Measurements from ENCODE around the gene AP3B1.

The AP3B1 gene

DNA sequence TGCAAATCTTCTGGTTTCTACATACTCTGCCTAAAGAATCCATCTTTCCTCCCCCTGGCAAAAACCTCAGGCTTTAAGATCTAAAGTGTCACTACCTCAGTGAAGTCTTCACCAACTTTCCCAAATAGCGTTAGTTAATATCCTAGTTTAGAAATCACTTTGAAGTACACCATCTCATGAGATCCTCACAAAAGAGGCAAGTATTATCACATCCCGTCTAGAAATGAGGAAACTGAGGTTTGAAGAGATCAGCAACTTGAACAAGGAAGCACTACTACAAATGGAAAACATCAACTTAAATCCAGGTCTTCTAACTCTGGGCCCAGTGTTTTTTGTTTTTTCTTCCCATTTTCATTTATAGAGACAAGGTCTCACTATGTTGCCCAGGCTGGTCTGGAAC lies 4.6 kb downstream of the AP3B1 start:
- DNase-seq, result no peak

DNA sequence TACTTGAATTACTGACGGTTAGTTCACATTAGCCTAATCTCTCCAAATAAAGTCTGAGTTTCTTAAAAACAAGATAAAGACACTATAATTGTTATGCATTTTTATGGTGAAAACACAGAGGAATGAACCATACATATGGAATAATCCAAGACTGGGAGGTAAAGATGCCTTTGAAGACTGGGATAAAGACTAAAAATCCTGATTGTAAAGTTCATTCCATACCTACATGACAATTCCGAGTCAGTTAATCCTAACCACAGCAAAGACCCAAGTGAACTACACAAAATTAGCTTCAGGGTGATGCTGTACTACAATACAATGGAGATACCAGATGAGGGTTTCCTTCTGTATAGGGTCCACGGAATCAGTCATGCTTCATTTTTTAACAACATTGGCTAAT lies 6.3 kb downstream of the AP3B1 start:
- no peak for DNase-seq

DNA sequence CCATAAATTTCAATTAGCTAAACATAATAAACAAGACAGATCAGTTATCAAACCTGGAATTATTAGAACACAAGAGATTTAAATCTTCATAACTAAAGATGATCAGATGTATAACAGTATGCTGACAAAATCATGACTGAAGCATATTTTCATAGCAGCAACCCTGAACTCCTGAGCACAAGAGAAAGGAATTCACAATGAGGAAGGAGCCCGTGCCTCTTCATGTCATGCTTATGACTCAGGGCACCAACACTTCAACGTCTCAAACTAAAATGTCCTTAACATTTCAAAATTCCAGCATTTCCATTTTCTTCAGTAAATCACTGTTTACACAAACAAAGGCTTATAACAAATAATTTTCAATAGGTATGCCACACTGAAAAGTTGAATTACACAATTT lies 6.7 kb downstream of the AP3B1 start:
- DNase-seq, result no peak

DNA sequence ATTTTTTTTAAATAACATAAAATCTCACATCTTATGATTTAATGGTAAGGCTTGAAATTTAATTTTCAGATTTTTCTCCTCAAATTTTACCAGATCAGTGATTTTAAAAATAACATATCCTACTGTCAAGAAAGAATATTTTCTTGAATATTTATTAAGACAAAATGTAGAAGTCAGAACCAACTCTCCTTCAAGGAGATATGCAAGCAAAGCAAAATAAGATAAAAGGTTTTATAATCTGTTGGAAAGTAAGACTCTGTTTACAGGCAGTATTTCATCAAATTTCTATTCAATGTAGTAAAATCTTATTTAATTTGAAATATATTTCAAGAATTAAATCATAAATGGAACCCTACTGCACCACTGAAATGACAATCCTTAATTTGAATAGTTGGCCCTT lies 7.3 kb downstream of the AP3B1 start:
- DNase-seq, result no peak

DNA sequence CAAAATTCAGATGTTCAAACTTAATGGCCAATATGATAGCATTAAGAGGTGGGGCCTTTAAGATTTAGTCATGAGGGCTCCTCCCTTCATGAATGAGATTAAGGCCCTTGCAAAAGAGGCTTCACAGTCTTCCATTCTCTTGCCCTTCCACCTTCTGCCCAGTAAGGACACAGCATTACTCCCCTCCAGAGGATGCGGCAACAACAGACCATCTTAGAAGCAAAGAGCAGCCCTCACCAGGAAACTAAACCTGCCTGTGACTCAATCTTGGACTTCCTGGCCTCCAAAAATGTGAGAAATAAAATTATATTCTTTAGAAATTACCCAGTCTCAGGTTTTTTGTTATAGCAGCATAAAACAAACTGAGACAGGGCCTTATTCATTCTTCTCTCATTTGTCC lies 8.2 kb downstream of the AP3B1 start:
- peak; percentile 63 for DNase-seq

DNA sequence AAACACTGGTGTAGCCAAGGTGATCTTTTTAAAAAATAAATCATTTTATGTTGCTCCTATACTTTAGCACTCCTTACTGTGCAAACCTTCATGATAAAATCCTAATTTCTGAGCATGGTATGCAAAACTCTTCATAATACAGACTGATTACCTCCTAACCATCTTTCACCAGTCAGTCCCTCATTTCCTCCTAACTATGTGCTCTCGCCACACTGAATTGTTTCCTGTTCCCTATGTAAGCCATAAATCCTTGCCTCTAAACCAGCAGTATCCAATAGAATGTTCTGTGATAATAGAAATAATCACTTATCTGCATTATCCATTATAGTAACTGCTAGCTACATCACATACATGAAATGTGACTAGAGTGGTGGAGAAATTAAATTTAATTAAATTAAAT lies 10.7 kb downstream of the AP3B1 start:
- DNase-seq, result no peak

DNA sequence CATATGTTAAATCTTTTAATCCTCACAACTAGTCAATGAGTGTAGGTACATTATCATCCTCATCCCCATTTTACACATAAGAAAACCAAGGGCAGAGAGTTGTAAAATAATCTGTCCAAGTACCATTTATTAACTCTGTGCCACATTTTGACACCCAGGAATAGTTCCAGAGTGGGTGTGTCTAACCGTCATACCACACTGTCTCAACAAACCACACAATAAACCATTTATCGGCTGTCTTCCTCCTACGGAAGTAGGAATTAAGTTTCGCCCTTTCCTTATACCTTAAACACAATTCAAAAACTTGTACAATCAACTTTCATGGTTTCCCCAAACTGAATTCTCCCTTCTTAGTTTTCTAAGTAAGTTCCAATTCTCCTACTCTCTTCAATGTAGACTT lies 11.4 kb downstream of the AP3B1 start:
- DNase-seq, result no peak

DNA sequence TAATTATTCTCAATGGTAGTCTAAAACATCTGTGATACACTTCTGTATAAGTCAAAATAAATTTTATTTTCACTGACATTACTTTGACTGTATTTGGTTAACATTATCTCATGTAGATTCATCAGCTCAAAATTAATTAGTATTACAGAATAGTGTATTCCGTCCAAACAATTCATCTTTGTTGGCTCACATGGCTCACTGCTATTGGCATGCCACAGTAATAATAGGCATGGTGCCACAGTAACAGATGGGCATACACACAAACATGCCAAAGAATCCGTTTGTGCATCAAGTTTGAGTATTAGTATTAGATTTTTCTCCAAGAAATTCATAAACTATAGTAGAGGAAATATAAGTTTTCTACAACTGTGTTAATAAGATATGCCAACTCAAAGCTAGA lies 14.2 kb downstream of the AP3B1 start:
- DNase-seq, result no peak

DNA sequence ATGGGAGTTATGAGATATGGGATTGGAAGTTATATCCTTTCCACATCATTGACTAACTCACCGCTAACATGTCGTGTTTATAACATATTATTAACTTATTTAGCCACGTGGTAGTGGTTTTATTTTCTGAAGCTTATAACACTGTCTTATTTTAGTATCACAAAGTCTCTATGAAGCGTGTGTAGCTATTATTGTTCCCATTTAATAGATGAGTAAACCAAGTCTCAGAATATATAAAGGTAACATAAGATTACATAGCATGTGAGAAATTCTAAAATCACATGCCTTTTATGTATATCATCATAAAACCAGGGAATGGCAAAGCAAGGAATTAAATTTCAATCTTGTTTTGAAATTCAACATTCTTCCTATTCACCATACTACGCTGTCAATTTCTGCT lies 15.3 kb downstream of the AP3B1 start:
- no peak for DNase-seq

DNA sequence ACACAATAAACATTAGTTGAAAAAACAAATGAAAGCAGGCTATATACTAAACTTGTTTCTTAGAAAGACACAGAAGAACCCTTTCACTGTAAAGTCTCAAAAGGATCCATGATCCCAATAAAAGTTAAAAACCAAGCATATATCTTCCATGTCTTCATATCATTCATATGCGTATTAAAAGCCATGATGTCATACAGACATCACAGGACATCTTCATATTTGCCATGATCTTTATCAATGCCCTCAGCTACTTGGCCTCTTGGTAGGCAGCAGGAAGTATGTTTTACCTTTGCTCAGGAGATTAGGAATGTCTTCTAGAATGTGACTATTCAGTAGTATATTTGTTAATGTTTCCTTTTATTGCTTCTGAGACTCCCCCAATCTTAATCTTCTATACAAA lies 16.8 kb downstream of the AP3B1 start:
- DNase-seq, result no peak

DNA sequence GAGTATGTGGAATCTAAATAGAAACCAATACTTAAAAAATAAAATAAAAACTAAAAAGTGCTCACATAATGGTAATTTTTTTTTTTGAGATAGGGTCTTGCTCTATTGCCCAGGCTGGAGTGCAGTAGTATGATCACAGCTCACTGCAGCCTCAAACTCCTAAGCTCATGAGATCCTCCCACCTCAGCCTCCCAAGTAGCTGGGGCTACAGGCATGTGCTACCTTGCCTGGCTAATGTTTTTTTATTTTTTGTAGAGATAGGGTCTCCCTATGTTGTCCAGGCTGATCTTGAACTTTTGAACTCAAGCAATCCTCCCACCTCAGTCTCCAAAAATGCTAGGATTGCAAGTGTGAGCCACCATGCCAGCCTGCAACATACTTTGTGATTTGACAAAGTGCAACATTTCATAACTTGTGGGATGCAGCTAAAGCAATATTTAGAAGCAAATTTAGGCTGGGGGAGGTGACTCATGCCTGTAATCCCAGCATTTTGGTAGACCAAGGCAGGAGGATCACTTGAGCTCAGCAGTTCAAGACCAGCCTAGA lies 18.4 kb downstream of the AP3B1 start:
- no peak for DNase-seq

DNA sequence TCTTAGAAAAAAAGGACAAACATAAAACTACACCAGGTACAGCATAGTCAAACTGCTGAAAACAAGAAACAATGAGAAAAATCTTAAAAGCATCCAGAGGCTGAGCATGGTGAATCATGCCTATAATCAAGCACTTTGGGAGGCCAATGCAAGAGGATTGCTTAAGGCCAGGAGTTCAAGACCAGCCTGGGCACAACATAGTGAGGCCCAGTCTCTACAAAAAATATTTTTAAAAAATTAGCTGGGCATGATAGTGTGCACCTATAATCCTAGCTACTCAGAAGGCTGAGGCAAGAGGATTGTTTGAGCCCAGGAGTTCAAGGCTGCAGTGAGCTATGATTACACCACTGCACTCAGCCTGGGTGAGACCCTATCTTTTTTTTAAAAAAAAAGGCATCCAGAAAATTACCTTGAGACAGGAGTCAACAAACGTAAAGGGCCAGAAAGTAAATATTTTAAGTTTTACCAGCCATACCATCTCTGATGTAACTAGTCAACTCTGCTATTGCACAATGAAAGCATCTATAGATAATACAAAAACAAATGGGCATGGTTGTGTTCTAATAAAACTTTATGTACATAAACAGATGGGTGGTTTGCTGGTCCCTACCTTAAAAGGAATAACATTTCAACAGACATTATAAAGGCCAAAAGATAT lies 19.8 kb downstream of the AP3B1 start:
- no peak for DNase-seq

DNA sequence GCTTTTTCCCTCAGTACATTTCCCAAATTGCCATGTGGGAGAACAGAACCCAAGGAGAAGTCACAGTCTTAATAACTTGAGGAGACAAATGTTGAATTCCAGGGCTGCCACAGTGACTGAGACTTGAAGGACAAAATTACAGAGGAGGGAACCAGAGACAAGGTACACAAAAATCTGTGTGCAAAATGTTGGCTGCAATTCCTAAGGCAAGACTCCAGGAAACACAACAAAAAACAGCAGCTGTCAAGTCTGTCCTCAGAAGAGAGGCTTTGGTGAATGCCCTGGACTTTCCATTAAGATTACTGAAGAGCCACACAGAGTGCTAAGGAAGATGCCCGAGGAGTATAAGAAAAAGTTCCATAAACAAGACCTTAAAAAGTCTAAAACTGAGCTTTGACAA lies 21.1 kb downstream of the AP3B1 start:
- no peak for DNase-seq

DNA sequence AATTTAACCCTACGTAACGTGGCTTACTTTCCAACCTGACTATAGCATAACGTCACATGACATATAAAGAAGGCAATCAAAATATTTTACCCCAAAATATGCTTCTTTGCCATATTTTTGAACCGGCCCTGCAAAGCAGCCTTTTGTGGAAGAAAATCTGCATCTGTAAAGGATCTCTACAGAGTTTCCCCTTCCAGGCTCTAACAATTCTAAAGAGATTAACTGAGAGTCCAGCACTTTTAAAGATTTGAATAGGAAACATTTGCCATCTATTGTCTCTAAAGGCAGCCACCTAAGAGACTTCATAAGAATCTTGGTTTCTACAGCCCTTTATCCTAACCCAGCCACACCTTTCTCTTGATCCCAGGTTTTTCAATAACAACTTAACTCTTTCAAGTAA lies 22.7 kb downstream of the AP3B1 start:
- DNase-seq, result no peak

DNA sequence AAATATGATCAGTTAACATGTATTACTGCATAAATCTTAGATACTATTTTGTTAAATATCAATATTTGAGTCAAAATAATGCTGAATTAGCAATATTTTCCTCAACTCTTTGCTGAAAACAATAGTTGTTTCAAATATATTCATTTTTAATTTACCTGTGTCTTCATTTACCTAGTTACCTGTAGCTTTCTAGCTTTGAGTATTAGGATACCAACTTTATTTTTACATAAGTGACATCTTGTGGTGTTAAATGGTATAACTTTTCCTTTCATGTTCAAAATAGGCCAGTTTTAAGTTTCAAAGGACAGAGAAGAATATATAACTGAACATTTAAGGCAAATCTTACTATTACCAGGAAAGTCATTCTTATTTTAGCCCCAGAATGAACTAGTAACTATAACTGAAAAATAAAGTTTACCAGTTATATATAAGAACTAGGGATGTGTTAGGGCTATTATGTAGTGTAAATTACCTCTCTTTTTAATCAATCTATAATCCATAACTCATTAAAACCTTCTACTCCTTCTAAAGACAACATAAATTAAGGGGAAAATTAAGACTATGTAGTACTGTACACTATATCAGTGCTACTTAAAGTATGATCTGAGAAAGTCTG lies 25.3 kb downstream of the AP3B1 start:
- DNase-seq, result peak; percentile 7

DNA sequence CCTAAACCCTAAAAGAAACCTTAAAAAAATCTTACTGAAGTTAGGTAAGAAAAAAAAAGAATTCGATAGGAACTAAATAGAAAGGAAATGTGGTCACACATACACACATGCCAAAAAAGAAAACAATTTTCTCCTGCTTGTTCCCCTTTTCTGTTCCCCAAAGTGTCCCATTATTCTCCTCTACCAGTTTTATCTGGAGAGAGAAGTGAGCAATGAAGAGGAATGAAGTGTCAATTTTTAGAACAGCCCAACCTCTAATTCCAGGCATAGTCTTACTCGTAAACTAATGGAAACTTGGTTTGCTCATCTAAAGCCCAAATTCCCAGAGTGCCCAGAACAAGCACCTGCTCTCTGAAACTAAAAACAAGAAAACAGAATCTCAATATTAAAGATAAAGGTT lies 26.1 kb downstream of the AP3B1 start:
- DNase-seq, result no peak

DNA sequence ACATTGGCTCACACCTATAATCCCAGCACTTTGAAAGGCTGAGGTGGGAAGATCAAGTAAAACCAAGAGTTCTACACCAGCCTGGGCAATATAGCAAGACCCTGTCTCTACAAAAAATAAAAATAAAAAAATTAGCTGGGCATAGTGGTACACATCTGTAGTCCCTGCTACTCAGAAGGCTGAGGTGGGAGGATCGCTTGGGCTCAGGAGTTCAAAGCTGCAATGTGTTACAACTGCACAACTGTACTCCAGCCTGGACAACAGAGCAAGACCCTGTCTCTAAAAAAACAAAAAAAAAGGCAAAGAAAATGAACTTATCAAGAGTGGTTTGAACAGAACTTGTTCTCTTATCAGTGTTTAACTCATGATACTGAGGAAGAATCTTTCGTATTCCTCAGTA lies 29.3 kb downstream of the AP3B1 start:
- DNase-seq, result no peak

DNA sequence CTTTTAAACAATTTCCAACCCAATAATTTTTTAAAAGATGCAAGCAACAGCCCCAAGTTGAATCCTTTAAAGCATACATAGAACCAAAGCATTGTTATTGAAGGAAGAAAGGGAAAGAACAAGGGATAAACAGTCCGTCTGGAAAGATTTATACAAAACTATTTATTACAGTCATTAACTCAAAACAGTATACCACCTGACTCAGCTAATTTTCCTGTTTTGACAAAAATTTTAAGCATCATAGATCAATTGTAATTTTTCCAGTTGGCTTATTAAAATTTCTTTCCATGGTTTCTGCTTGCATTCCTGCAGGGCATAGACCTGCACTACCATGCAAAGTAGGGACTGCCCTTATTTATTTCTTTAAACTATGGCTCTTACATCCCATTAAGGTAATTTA lies 29.9 kb downstream of the AP3B1 start:
- no peak for DNase-seq

DNA sequence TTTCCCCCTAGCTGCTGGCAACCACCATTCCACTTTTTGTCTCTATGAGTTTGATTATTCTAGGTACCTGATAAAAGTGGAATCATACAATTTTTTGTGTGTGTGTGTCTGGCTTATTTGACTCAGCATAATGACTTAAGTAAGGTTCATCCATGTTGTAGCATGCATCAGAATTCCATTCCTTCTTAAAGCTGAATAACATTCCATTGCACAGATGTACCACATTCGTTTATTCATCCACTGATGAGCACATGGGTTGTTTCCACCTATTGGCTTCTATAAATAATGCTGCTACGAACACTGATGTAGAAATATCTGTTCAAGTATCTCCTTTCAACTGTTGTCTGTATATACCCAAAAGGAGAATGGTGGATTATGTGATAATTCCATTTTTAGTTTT lies 33.7 kb downstream of the AP3B1 start:
- no peak for DNase-seq

DNA sequence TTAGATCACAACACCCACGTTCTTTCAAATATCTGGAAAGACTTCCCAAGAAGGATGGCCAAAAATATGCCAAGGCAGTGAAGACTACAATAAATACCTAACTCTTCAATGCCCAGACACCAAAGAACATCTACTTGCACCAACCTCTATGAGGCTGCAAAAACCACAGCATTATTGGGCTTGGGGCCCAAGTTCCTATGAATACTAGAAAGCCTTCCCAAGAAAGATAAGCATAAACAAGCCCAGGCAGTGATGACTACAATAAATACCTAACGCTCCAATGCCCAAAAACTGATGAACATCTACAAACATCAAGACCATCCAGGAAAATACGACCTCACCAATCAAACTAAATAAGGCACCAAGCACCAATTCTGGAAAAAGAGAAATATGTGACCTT lies 41.3 kb downstream of the AP3B1 start:
- DNase-seq, result no peak

DNA sequence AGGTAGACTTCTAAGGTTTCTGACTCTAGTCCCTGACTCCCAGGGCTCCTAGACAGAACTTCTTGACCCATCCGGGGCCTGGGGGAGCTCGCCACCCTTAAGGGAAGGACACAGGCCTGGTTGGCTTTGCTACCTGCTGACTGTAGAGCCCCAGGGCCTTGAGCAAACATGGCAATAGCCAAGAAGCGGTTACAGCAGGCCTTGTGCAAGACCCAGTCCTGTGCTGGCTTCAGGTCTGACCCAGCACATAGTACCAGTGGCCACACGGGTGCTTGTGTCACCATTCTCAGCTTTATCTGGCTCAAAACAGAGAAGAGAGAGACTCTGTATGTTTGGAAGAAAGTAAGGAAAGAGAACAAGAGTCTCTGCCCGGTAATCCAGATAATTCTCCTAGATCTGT lies 41.8 kb downstream of the AP3B1 start:
- DNase-seq, result no peak

DNA sequence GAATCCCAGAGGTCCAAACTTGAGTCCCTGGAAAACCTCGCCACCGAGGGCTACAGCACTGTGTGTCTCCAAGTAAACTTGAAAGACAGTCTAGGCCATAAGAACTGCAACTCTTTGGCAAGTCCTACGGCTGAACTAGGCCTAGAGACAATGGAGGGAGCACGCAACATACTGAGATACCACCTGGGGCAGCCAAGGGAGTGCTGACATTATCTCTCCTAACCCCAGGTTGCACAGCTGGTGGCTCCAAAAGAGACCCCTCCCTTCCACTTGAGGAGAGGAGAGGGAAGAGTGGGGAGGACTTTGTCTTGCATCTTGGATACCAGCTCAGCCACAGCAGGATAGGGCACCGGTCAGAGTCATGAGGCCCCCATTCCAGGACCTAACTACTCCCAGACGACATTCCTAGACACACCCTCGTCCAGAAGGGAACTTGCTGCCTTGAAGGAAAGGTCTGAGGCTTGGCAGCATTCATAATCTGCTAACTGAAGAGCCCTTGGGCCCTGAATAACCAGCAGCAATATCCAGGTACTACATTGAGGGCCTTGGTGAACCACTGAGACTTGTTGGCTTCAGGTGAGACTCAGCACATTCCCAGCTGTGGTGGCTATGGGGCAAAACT lies 42.7 kb downstream of the AP3B1 start:
- no peak for DNase-seq

DNA sequence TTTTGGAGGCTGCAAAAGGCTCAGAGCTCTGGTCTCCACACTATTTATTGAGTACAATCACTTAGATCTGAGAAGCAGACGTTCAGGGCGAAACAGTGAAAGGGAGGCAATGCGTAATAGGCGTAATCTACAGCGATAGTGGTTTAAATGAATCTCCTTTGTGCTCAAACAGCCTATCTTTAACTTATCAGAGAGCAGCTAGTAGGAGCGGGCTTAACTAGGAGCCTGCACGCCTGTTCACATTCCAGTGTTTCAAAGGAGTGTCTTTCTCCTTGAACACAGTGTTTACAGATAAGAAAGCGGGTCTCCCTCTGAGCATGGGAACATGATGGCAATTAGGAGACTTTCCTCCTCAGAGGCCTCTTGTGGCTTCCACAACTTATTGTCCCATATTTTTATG lies 49.4 kb downstream of the AP3B1 start:
- DNase-seq, result no peak

DNA sequence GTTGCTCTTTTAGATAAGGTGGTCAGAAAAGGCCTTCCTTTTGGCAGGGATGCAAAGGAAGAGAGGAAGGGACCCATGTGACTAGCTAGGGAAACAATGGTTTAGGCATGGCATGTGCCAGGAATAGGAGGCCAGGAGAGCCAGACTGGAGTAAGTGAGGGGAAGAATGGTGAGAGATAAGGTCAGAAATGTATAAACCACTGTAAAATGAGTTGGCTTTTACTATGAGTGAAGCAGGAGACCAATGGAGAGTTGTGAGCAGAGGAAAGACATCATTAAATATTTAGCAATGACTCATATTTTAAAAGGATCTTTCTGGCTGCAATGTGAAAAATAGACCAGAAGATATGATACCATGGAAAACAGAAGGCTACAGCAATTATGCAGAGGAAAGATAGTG lies 50.9 kb downstream of the AP3B1 start:
- no peak for DNase-seq

DNA sequence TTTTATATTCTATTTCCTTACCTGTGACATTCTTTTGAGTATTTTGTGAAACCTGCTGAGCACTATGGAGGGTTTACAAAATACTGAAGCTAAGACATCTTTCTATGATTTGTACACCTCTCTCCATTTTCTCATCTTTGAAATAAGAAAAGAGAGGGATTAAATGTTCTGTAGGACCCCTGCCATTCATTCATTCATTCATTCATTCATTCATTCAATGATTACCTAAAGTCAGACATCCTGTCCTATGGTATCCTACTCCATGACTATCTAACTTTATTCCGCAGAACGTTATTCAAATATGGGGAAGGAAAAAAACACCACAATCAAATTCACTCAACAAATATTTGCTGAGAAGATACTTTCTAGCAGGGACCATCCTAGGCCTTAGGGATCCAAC lies 51.4 kb downstream of the AP3B1 start:
- DNase-seq, result no peak
